Sigmoid colon (tissue), 3 donors: ENCODE measurements around the gene DRD2.

Source experiments
- POLR2A ChIP-seq, 2 donors: fragments of 450-650 bp; IDR thresholded peaks; one replicate each; pipeline ENCODE4 v1.6.1; 2016; ENCODE audit warnings: antibody characterized with exemption in 2 of 2, mild to moderate bottlenecking in 2 of 2, moderate library complexity in 2 of 2
- TF ChIP-seq, protein P1 (sequence below), 4 experiments: fragments of 450-650 bp in 3 of 4; fragments of 200-600 bp in 1 of 4; IDR thresholded peaks; one replicate each; pipeline ENCODE4 v1.5.1; 2016 to 2019; ENCODE audit warnings: antibody characterized with exemption in 4 of 4, mild to moderate bottlenecking in 3 of 4, moderate library complexity in 2 of 4

DNA sequence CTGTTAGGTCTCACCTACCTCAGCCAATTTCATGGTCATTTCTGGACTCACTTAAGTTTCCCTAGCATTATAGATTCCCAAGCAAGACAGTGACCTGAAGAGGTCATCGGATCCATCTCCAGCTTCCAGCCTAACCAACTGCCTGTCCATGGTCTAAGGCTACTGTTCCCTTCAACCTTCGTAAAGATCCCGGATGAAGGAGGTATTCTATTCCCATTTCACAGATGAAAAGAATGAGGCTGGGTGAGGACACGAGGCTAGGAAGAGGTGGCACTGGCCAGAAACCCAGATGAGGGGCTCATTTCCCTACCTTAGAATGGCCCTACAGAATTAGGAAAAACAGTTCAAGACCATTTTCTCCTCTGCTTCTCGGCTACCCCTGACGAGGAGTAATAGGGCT is 31.3 kb upstream of the DRD2 start:
- TF ChIP-seq, protein P1, sequence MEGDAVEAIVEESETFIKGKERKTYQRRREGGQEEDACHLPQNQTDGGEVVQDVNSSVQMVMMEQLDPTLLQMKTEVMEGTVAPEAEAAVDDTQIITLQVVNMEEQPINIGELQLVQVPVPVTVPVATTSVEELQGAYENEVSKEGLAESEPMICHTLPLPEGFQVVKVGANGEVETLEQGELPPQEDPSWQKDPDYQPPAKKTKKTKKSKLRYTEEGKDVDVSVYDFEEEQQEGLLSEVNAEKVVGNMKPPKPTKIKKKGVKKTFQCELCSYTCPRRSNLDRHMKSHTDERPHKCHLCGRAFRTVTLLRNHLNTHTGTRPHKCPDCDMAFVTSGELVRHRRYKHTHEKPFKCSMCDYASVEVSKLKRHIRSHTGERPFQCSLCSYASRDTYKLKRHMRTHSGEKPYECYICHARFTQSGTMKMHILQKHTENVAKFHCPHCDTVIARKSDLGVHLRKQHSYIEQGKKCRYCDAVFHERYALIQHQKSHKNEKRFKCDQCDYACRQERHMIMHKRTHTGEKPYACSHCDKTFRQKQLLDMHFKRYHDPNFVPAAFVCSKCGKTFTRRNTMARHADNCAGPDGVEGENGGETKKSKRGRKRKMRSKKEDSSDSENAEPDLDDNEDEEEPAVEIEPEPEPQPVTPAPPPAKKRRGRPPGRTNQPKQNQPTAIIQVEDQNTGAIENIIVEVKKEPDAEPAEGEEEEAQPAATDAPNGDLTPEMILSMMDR (IDR thresholded peaks at IDR 0.05), result no peak
- TF ChIP-seq POLR2A (IDR thresholded peaks at IDR 0.05), result no peak
